ENCODE data around the gene HSBP1L1.
A peak's percentile ranks its signal among the peaks of the same experiment; 100 is the strongest.

Gene HSBP1L1

DNA sequence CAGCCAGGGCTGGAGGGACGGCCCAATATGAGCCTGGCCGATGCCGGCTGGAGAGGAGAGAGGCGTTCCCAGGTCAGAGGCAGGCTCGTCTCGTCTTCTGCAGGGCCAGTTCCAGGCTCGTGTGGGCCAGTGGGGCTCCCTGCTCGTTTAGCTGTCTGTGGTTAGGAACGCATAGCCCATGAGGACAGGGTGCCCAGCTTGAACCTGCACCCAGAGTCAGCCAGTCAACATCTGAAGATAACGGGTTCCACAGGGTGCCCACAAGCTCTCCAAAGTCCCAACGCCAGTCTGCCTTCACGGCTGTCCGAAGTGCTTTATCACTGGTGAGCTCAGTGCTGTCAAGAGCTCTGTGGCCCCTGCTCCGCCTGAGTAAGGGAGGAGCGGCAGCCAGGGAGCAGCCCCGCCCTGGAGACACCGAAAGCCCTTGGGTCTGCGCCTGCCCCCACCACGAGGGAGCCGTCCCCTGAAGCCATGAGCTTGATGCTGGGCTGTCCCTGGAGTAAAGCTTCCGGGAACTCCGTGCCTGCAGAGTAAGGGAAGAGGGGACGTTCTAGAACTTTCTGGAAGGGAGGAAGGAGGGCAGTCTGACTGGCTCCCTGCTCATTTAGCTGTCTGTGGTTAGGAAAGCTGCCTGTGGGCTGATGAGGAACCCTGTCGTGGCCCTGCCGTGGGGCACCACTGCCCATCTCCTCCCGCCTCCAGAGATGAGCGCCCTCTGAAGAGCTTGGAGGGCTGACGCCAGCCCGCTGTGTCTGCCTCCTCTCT is 2.7 kb upstream of the HSBP1L1 start:
- ATAC-seq (no peak), DNase-seq (peak; percentile 25)

DNA sequence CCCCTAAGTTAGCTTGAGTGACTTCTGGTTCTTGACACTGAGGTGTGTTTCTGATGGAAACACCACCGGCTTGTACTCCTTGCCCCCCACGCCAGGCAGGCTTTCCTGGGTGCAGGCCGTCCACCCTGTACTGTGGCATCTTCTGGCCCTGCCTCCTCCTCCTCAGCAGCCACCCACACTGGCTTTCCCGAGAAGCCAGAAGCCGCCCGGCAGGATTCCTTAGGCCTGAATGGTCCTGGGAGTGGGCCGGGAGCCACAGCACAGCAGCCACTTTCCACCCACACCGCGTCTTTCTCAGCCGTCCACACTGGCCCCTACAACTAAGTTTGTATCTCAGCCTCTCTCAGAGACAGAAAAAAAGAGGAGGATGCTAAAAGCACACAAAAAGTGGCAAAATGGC is 2.1 kb upstream of the HSBP1L1 start:
- ATAC-seq (no peak), DNase-seq (no peak)

DNA sequence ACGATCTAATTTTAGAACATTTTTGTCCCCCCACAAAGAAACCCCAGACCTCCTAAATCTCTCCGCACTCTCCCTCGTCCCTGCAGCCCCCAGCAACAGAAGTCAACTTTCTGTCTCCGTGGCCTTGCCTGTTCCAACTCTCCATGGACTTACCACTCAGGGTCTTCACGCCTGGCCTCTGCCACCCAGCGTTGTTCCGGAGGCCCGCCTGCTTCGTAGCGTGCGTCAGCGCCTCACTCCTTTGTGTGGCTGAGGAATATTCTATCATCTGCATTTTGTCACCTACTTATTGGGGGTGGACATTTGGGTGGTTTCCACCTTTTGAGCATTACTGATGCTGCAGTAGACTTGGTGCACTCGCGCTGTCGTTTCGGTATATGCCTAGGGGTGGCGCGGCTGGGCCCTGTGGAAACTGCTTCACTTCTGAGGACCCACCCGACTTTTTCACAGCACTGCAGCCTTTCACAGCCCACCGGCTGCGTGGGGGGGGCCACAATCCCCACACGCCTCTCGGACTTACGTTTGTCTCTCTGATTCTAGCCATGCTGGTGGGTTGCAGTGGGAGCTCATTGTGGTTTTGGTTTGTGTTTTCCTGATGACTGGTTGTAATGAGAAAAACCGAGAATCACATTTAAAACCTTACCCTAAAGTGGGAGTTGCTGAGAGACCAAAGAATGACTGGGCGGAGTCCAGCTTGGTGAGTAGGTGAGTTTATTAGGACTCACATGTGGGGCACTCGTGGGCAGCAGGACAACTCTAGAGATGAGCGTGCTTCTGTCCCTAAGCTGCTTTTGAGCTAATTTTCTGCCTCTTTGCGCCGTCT is 1.4 kb upstream of the HSBP1L1 start:
- DNase-seq, result peak; percentile 59

DNA sequence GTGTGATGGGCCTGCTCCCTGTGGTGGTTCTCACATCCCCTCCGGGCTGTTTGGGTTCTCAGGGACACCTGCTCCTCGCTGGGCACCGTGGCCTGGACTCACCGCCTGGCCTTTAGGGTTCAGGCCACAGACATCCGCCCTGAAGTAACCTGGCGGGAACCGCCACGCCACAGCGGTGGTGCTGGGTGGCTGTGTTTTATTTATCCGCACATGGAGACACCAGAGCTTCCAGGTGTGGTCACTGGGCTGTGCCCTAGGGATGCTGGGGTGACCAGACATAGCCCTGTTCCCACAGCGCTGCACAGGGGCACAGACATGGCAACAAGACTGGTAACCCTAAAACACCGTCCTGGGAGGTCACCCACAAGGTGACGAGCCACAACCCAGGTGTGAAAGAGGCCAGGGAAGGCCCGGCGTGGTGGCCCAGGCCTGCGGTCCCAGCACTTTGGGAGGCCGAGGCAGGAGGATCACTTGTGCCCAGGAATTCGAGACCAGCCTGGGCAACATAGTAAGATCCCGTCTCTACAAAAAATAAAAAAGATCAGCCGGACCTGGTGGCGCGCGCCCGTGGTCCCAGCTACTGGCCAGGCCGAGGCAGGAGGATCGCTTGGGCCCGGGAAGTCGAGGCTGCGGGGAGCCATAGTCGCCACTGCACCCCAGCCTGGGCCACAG is 649 bp upstream of the HSBP1L1 start:
- DNase-seq (no peak), ATAC-seq (no peak)

More for the DNA sequence above, 1.4 kb upstream of the HSBP1L1 start:
- ATAC-seq, result peak; percentile 69

DNA sequence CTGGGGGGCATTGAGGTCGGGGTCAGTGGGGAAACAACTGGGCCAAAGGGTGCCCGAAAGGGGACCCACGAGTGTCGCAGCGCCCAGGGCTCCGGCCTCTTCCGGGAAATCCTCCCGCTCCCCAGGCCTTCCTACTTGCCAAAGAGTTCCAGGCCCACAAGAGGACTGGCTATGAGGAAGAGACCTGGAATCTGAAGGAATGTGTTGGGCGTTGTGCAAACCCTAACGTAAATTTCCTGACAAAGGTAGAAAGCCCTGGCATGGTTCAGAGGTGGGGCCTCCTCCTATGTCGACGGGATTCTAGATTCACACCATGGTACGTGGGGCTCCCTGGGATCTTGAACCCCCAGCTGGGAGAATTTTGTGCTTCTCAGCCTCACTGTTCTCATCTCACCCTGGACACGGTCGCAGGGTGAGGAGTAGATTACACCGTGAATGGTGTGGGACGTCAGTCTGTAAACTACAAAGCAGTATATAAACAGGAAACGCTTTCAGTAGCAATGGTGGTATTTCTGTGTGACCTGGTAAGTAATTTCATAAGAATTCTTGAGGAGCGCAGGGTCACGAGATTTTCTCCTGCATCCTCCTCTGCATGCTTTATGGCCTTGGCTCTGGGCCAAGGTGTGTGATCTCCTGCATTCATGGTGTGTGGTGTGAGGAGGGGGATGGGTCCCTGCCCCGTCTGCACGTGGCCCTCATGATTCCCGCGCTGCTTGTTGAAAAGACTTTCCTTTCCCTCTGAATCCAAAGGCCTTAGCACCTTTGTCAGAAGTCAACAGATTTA is 868 bp downstream of the HSBP1L1 start:
- ATAC-seq, result no peak
- DNase-seq, result peak; percentile 37

DNA sequence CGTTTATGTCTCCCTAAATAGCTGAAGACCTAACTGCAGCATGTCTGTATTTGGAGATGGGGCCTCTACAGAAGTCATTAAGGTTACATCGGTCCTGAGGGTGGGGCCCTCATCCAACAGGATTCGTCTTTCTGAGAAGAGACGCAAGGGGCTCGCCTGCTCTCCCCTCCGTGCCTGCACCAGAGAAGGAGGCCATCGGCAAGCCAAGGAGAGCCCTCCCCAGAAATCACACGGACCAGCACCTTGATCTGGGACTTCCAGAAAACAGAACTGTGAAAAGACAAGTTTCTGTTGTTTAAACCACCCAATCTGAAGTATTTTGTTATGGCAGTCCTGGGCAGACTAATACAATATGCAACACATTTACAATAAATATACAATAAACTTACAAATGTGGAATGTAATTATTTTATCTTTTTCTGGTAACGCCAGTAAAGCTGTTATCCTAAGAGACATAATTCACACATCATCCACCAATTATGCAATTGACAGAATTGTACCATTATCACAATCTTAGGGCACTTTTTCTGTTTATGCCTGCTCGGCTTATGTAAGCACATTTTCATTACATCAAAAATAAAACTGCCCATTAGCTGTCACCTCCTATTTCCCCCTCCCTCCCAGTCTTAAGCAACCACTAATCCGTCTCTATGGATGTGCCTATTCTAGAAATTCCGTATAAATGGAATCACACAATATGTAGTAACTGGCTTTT is 6.1 kb downstream of the HSBP1L1 start:
- no peak for DNase-seq
- no peak for ATAC-seq

DNA sequence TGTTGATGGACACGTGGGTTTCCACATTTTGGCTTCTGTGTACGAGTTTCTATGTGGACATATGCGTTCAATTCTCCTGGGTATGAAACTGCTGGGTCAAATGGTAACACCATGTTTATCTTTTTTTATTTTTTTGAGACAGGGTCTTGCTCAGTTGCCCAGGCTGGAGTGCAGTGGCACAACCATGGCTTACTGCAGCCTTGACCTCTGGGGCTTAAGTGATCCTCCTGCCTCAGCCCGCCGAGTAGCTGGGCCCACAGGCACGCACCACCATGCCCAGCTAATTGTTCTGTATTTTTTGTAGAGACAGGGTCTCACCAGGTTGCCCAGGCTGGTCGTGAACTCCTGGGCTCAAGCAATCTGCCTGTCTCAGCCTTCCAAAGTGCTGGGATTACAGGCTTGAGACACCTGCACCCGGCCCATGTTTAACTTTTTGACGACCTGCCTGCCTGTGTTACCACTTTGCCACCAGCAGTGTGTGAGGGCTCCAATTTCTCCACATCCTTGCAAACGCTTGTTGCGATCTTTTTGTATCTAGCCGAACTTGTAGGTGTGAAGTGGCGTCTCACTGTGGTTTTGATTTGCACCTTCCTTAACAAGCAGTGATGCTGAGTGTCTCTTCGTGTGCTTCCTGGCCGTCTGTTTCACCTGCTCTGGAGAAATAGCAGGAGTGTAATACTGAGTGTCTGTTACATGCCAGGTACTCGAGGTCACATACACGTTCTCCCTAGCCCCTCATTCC is 6.9 kb downstream of the HSBP1L1 start:
- DNase-seq (no peak), ATAC-seq (no peak)

DNA sequence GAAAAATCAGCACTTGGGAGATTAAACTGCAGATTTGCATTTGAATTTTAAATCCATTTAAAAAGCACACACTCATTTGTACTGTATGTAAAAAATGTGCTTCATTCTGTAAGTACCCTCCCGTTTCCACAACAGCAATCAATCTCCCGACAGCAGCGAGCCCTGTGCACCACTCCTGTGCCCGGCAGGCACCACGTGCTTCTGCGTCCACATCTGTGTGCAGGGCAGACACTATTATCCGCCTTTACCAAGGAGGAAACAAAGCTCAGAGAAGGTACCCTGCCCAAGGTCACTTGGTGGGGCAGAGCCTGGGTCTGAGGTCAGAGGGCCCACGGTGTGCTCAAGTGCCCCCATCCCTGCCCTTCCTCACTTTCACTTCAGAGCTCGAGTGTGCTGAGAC is 7.5 kb downstream of the HSBP1L1 start:
- ATAC-seq (no peak), DNase-seq (no peak)

DNA sequence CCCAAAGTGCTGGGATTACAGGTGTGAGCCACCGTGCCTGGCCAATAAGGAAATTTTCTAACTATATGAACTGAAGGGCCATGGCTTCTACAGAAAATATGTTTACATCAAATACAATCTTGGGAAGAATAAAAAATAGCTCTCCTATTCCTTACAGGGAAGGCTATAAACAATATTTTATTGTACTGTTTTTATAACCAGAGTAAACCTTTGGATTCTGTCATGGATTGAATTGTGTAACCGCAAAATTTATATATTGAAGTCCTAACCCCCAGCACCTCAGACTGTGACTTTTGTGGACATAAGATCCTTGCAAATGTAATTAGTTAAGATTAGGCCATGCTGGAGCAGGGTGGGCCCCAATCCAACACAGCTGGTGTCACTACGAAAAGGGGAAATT is 8.3 kb downstream of the HSBP1L1 start:
- DNase-seq (no peak), ATAC-seq (no peak)

DNA sequence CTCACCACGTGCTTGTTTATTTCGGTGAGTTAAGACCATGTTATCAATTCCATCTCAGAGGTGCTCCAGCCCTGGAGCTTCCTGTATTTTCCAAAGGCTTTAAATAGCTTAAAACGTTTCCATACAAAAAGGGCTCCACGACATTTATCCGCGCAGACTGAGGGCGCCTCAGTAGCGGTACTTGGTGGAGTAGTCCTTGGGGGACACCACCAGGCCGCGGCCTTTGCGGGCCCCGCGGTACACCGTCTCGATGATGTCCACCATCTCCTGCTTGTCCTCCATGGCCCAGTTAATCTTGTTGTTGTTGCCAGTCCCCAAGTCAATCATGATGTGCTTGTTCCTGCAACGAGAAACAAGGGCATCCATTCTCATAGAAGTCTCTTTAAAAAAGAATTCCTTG is 9.1 kb downstream of the HSBP1L1 start:
- DNase-seq (no peak), ATAC-seq (no peak)

DNA sequence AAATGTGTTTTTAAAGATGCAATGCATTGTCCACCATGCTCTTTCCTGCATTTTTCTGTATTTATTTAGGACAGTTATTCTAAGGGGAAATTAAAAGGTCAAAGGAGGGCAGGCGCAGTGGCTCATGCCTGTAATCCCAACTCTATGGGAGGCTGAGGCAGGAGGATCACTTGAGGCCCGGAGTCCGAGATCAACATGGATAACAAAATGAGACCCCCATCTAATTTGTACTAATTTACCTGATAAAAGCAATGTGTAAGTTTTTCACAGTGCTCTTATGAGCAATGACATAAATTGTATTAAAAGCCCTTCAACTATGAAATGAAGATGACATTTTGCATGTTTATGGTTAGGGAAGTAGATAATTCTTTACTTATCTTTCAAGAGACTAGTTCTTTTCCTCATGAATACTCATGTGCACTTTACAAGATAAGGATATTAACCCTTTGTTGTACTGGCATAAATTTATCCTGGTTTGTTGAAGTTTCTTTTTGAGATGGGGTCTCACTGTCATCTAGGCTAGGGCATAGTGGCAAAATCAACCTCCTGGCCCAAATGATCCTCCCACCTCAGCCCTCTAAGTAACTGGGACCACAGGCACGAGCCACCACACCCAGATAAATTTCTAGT is 9.7 kb downstream of the HSBP1L1 start:
- DNase-seq (no peak), ATAC-seq (no peak)

DNA sequence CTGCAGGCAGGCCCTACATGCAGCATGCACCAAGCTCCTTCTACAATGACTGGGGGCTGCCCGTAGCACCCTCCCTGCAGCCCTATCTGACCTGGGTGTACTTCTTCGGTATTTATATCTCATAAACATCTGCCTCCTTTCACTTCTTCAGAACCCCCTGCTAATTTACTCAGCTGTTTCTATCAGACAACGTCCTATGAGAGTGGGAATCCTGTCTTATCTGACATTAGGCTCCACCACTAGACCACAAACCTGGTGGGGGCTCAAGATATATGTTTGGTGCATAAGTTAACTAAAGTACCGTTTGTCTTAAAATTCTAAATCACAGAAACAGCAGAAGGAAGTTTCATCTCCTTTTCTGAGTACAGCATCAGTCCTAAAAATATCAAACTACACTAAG is 10.6 kb downstream of the HSBP1L1 start:
- no peak for ATAC-seq
- DNase-seq, result no peak

DNA sequence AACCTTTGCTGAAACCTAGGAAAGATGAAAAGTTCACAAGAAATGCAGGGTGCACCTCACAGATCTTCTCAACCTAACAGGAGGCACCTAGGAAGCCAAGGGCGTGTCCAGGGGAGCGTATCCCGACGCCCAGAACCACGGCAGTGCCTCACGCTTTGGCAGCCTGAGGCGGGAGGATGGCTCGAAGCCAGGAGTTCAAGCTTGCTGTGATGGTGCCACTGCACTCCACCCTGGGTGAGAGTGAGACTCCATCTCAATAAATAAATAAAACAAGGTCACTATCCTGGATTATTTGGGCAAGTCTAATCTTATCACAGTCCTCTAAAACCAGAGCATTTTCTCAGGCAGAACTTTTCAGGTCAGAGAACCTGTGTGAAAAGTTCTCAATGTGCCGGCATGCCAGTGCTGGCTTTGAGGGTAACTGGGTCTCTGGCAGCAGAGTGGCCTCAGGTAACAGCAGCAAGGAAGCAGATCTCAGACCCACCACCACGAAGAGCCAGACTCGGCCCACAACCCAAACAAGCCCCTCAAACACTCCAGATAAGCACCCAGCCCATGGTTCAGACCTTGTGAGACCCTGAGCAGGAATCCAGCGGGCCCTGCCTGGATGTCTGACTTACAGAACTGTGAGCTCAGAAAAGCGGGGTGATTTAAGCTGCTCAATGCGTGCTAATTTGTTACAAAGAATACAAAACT is 11.7 kb downstream of the HSBP1L1 start:
- no peak for DNase-seq
- no peak for ATAC-seq

DNA sequence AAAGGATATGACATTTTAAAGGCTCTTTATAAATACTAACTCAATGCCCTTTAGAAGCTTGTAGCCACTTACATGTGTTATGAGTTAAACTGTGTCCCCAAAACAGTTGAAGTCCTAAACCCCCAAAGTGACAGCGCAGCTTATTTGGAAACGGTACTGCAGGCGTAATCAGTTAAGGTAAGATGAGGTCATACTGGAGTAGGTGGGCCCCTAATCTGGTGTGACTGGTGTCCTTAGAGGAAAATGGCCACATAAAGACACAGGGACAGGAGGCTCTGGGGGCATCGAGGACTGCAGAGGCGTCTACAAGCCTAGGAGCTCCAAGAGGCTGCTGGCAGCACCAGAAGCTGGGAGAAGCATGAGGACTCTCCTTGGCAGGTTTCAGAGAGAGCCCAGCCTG is 15.4 kb downstream of the HSBP1L1 start:
- ATAC-seq, result no peak

DNA sequence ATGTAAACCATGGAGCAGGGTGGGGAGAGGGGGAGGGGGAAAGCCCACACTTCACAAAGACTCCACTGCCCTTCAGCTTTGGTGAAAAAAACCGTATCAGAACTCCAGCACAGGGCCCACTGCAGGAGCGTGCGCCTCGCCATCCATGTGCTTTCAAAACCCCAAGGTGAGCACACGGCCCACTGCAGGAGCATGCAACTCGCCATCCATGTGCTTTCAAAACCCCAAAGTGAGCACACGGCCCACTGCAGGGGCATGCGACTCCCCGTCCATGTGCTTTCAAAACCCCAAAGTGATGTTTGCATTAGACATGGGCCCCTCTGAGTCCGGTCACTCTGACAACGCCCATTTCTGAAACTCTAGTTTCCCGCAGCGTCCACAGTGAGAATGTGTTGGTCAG is 16.1 kb downstream of the HSBP1L1 start:
- DNase-seq, result no peak
- ATAC-seq, result no peak

More for the DNA sequence above, 15.4 kb downstream of the HSBP1L1 start:
- no peak for DNase-seq

DNA sequence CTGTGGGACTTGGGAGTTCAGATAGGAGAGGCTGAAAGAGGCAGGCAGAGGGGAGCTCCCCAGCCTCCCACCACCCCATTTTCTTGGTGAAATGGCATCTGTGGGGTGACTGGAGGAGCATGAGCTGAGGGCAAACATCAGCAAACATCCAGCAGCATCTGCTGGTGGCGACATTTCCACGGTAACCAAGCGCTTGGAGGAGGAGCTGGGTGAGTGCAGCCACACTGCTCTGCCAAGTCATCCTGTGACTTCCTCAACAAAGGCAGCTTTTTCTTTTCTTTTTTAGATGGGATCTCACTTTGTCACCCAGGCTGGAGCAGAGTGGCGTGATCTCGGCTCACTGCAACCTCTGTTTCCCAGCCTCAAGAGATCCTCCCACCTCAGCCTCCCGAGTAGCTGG is 18.3 kb downstream of the HSBP1L1 start:
- peak; percentile 69 for ATAC-seq
- DNase-seq, result peak; percentile 39

DNA sequence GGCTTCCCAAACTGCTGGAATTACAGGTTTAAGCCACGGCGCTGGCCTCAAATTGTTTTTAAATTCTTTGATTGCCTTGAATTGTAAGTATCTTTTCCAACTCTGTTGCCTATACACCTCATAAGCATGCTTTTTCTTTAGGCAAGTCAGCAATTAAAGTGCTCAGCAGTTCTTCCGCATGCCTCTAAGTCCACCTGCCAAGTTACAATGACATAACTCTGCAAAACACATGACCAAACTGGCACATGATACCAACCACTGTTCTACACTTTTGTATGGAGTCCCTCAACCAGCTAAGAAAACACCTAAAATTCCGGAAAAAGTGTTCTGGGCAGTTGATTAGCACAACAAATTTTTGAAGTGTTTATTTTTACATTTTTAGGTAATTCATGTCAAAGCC is 18.8 kb downstream of the HSBP1L1 start:
- ATAC-seq (no peak), DNase-seq (no peak)

DNA sequence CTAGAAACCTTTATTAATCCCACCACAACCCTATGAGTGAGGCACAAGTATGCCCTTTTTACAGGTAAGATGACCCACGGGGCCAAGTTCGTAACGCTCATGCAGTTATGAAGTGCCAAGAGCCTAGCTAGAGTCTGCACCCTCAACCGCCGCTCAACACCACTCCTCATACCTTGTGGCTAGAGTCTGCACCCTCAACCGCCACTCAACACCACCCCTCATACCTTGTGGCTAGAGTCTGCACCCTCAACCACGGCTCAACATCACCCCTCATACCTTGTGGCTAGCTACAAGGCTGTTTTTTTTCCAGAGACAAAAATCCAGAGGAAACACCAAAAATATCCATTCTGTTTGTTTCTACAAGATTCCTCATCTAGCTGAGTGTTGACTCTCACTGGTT is 19.4 kb downstream of the HSBP1L1 start:
- DNase-seq (peak; percentile 16), ATAC-seq (peak; percentile 15)

DNA sequence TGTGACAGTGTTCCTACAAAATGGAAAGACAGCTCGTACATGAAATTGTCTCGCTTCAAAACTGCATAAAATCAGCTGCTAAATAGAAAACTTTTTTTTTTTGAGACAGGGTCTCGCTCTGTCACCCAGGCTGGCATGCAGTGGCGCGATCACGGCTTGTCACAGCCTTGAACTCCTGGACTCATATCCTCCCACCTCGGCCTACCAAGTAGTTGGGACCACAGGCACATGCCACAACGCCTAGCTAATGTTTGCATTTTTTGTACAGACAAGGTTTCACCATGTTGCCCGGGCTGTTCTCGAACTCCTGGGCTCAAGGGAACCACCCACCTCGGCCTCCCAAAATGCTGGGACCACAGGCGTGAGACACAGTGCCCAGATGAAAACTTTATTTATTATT is 20.7 kb downstream of the HSBP1L1 start:
- no peak for DNase-seq

DNA sequence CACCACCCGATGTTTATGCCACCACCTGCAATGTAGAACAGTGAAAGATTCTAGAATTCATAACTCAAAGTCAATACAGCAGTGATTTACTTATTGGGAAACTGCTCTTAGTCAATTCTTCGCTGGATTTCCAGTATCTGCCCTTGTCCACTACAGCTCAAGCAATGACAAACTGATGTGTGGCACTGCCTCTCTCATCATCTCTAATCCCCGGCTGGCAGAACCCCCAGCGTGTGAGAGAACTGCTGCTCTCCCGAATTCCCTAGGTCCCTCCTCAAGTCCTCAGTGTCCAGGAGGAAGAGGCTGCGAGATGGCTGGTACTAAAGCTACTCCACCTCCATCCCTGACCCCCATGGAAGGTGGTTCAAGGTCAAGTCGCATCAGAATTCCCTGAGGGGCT is 22.3 kb downstream of the HSBP1L1 start:
- ATAC-seq (no peak), DNase-seq (no peak)

More for the DNA sequence above, 20.7 kb downstream of the HSBP1L1 start:
- ATAC-seq, result no peak
